K562 (cell line): ENCODE measurements around the gene IL11. TPM values are rescaled to one million over a fixed set of nuclear protein-coding genes. Genes with fewer than 3 reads are reported as not detected.

ENCODE experiments used
- FOXM1 ChIP-seq, 2 experiments: fragments of 450-650 bp in 1 of 2; sonication (generic) in 1 of 2; formaldehyde crosslinking in 1 of 2; IDR thresholded peaks; 2 replicates each; pipeline versions ENCODE4 v1.6.1 to v1.9.0; 2017 to 2022; ENCODE audit warnings: low read depth in 2 of 2, mild to moderate bottlenecking in 2 of 2, missing genetic modification reagents in 1 of 2, moderate library complexity in 1 of 2
- HDAC1 ChIP-seq, 2 experiments: fragments of 450-650 bp; IDR thresholded peaks; 2 replicates each; pipeline ENCODE4 v1.6.1; 2016 to 2017; ENCODE audit warnings: inconsistent platforms in 1 of 2, mild to moderate bottlenecking in 1 of 2, moderate library complexity in 1 of 2
- PTTG1 ChIP-seq: fragments of 450-650 bp; IDR thresholded peaks from 2 replicates; pipeline ENCODE4 v1.6.1; 2016; ENCODE audit warnings: low read depth, mild to moderate bottlenecking, missing genetic modification characterization, missing compliant biosample characterization
- TCF3 ChIP-seq: sonication (generic); formaldehyde crosslinking; IDR thresholded peaks from 2 replicates; pipeline ENCODE4 v1.4.0; 2020; ENCODE audit warnings: mild to moderate bottlenecking, missing genetic modification reagents
- TRIM25 ChIP-seq: fragments of 450-650 bp; IDR thresholded peaks from 2 replicates; pipeline ENCODE4 v1.7.0; 2016; ENCODE audit warnings: borderline replicate concordance
- XRCC5 ChIP-seq: fragments of 200-400 bp; formaldehyde crosslinking; IDR thresholded peaks from 2 replicates; pipeline ENCODE4 v1.6.1; 2017; ENCODE audit warnings: low read depth, mild to moderate bottlenecking, low read length
- ZNF449 ChIP-seq: fragments of 250-450 bp; sonication (Bioruptor Pico); IDR thresholded peaks from 2 replicates; pipeline ENCODE4 v1.8.0; 2022; ENCODE audit warnings: moderate library complexity, mild to moderate bottlenecking, inconsistent platforms
- polyA plus RNA-seq, 8 experiments: library from polyadenylated mRNA; depleted of rRNA in 4 of 8; stranded (reverse) in 5 of 8; unstranded in 3 of 8; fragments of >200 nt; fragmentation: Nextera tagmentation in 2 of 8; fragmentation: Illumina TruSeq in 1 of 8; extraction: Ambion mirVana in 2 of 8; extraction: Trizol in 1 of 8; gene quantifications; 2 replicates each; pipeline versions ENCODE4 v1.2.1 to v1.2.3, GENCODE V29; 2011 to 2014; ENCODE audit warnings: inconsistent platforms in 1 of 8, missing spikeins in 1 of 8
- total RNA-seq, 7 experiments: library from RNA; depleted of rRNA in 6 of 7; stranded (reverse); fragments of >200 nt in 6 of 7; fragmentation: Illumina TruSeq in 2 of 7; extraction: Trizol in 2 of 7; gene quantifications; 2 replicates each; pipeline versions ENCODE4 v1.2.1 to v1.2.3, GENCODE V29; 2011 to 2021; ENCODE audit warnings: low replicate concordance in 1 of 7
- TF ChIP-seq, protein P1 (sequence below): fragments of 200-600 bp; sonication (generic); IDR thresholded peaks from one replicate; pipeline ENCODE4 v1.6.1; 2012; ENCODE audit warnings: mild to moderate bottlenecking, low read depth, low read length, inconsistent platforms

Gene IL11
- total and polyA plus RNA-seq, 9 of the 15 experiments (the other 6 are each of a cell fraction or from before 2014, with no cell fraction given): 0.04 to 0.42 (median 0.06) TPM; not detected in 6

- TF ChIP-seq PTTG1 (tag): no peak
- no peak for TF ChIP-seq XRCC5
- TF ChIP-seq, protein P1, sequence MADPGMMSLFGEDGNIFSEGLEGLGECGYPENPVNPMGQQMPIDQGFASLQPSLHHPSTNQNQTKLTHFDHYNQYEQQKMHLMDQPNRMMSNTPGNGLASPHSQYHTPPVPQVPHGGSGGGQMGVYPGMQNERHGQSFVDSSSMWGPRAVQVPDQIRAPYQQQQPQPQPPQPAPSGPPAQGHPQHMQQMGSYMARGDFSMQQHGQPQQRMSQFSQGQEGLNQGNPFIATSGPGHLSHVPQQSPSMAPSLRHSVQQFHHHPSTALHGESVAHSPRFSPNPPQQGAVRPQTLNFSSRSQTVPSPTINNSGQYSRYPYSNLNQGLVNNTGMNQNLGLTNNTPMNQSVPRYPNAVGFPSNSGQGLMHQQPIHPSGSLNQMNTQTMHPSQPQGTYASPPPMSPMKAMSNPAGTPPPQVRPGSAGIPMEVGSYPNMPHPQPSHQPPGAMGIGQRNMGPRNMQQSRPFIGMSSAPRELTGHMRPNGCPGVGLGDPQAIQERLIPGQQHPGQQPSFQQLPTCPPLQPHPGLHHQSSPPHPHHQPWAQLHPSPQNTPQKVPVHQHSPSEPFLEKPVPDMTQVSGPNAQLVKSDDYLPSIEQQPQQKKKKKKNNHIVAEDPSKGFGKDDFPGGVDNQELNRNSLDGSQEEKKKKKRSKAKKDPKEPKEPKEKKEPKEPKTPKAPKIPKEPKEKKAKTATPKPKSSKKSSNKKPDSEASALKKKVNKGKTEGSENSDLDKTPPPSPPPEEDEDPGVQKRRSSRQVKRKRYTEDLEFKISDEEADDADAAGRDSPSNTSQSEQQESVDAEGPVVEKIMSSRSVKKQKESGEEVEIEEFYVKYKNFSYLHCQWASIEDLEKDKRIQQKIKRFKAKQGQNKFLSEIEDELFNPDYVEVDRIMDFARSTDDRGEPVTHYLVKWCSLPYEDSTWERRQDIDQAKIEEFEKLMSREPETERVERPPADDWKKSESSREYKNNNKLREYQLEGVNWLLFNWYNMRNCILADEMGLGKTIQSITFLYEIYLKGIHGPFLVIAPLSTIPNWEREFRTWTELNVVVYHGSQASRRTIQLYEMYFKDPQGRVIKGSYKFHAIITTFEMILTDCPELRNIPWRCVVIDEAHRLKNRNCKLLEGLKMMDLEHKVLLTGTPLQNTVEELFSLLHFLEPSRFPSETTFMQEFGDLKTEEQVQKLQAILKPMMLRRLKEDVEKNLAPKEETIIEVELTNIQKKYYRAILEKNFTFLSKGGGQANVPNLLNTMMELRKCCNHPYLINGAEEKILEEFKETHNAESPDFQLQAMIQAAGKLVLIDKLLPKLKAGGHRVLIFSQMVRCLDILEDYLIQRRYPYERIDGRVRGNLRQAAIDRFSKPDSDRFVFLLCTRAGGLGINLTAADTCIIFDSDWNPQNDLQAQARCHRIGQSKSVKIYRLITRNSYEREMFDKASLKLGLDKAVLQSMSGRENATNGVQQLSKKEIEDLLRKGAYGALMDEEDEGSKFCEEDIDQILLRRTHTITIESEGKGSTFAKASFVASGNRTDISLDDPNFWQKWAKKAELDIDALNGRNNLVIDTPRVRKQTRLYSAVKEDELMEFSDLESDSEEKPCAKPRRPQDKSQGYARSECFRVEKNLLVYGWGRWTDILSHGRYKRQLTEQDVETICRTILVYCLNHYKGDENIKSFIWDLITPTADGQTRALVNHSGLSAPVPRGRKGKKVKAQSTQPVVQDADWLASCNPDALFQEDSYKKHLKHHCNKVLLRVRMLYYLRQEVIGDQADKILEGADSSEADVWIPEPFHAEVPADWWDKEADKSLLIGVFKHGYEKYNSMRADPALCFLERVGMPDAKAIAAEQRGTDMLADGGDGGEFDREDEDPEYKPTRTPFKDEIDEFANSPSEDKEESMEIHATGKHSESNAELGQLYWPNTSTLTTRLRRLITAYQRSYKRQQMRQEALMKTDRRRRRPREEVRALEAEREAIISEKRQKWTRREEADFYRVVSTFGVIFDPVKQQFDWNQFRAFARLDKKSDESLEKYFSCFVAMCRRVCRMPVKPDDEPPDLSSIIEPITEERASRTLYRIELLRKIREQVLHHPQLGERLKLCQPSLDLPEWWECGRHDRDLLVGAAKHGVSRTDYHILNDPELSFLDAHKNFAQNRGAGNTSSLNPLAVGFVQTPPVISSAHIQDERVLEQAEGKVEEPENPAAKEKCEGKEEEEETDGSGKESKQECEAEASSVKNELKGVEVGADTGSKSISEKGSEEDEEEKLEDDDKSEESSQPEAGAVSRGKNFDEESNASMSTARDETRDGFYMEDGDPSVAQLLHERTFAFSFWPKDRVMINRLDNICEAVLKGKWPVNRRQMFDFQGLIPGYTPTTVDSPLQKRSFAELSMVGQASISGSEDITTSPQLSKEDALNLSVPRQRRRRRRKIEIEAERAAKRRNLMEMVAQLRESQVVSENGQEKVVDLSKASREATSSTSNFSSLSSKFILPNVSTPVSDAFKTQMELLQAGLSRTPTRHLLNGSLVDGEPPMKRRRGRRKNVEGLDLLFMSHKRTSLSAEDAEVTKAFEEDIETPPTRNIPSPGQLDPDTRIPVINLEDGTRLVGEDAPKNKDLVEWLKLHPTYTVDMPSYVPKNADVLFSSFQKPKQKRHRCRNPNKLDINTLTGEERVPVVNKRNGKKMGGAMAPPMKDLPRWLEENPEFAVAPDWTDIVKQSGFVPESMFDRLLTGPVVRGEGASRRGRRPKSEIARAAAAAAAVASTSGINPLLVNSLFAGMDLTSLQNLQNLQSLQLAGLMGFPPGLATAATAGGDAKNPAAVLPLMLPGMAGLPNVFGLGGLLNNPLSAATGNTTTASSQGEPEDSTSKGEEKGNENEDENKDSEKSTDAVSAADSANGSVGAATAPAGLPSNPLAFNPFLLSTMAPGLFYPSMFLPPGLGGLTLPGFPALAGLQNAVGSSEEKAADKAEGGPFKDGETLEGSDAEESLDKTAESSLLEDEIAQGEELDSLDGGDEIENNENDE: no peak
- no peak for TF ChIP-seq ZNF449 (CRISPR knock-in tag)
- peak in 1 of 2 experiments; percentile 33; a peak in 1 of 4 replicates for TF ChIP-seq HDAC1 (IDR thresholded peaks at IDR 0.05)
- TF ChIP-seq TCF3 (CRISPR knock-in tag): no peak
- TF ChIP-seq TRIM25: no peak
- TF ChIP-seq FOXM1 (IDR thresholded peaks at IDR 0.05; ENCODE audit: low read depth): peak; percentile 100
- TF ChIP-seq FOXM1 (CRISPR knock-in tag; IDR thresholded peaks at IDR 0.05; ENCODE audit: low read depth): peak; percentile 100
Measured at GRCh38 chr19:55407800-55408532, 37.7 kb upstream of the IL11 start (continued).
